Memory B cell (primary cell): ENCODE measurements around the gene IDH1.

Experiments used
- ATAC-seq: fragments of 150-1000 bp; cut with Tn5 transposase; 2 replicates; pipeline ENCODE4 v1.10.0; 2021; ENCODE audit warnings: low read depth, mild to moderate bottlenecking, moderate library complexity
- DNase-seq, 2 donors: peaks; one replicate each; pipeline ENCODE4 v3.0.0; 2022; ENCODE audit warnings: low spot score in 2 of 2
- H3K27ac Mint-ChIP-seq: one replicate; pipeline ENCODE4 v1.8.0; 2022; ENCODE audit warnings: mild to moderate bottlenecking, moderate library complexity, mixed read lengths
- H3K27me3 Mint-ChIP-seq: one replicate; pipeline ENCODE4 v1.8.0; 2022; ENCODE audit warnings: mixed read lengths
- H3K36me3 Mint-ChIP-seq: one replicate; pipeline ENCODE4 v1.8.0; 2022; ENCODE audit warnings: mild to moderate bottlenecking, mixed read lengths
- H3K4me1 Mint-ChIP-seq: one replicate; pipeline ENCODE4 v1.8.0; 2022; ENCODE audit warnings: mixed read lengths
- H3K4me3 Mint-ChIP-seq: one replicate; pipeline ENCODE4 v1.8.0; 2022; ENCODE audit warnings: mild to moderate bottlenecking, moderate library complexity, mixed read lengths
- H3K9me3 Mint-ChIP-seq: one replicate; pipeline ENCODE4 v1.8.0; 2022; ENCODE audit warnings: mixed read lengths

Gene IDH1

GRCh38 chr2:208251098-208251497, 3.8 kb downstream of the IDH1 start:
- H3K4me3 Mint-ChIP-seq = no peak overlapping the region
- H3K27ac Mint-ChIP-seq = peak overlapping the region; percentile 35
- H3K4me1 Mint-ChIP-seq = peaks cover 16% of the 10 kb centered on the region
- H3K36me3 Mint-ChIP-seq = peaks cover 18% of the 10 kb centered on the region
- H3K9me3 Mint-ChIP-seq = no peaks in the 10 kb centered on the region
- no peak for ATAC-seq
- H3K27me3 Mint-ChIP-seq = no peaks in the 10 kb centered on the region
- DNase-seq = no peak

- no peak for ATAC-seq
- DNase-seq = no peak
- Mint-ChIP-seq H3K9me3 (no peaks in the 10 kb centered on the region), H3K27ac (peak overlapping the region; percentile 35), H3K4me1 (peaks cover 14% of the 10 kb centered on the region), H3K36me3 (peaks cover 20% of the 10 kb centered on the region), H3K27me3 (no peaks in the 10 kb centered on the region), H3K4me3 (no peak overlapping the region)
Observed at GRCh38 chr2:208250388-208250787, 4.5 kb downstream of the IDH1 start.

GRCh38 chr2:208249296-208249695, 5.6 kb downstream of the IDH1 start:
- H3K27ac Mint-ChIP-seq = no peak overlapping the region
- no peaks in the 10 kb centered on the region for H3K27me3 Mint-ChIP-seq
- H3K36me3 Mint-ChIP-seq = peaks cover 22% of the 10 kb centered on the region
- no peak for DNase-seq
- no peak for ATAC-seq
- no peak overlapping the region for H3K4me3 Mint-ChIP-seq
- H3K4me1 Mint-ChIP-seq = peaks cover 9% of the 10 kb centered on the region
- H3K9me3 Mint-ChIP-seq = no peaks in the 10 kb centered on the region

GRCh38 chr2:208248601-208249000, 6.3 kb downstream of the IDH1 start:
- no peak overlapping the region for H3K4me3 Mint-ChIP-seq
- no peak for DNase-seq
- H3K36me3 Mint-ChIP-seq = peaks cover 25% of the 10 kb centered on the region
- ATAC-seq = no peak
- no peaks in the 10 kb centered on the region for H3K9me3 Mint-ChIP-seq
- H3K27ac Mint-ChIP-seq = no peak overlapping the region
- no peaks in the 10 kb centered on the region for H3K27me3 Mint-ChIP-seq
- peaks cover 9% of the 10 kb centered on the region for H3K4me1 Mint-ChIP-seq

- DNase-seq (no peak), ATAC-seq (no peak)
- peaks cover 31% of the 10 kb centered on the region for H3K36me3 Mint-ChIP-seq
- H3K9me3 Mint-ChIP-seq = no peaks in the 10 kb centered on the region
- H3K27ac Mint-ChIP-seq = no peak overlapping the region
- H3K4me3 Mint-ChIP-seq = no peak overlapping the region
- H3K4me1 Mint-ChIP-seq = no peaks in the 10 kb centered on the region
- no peaks in the 10 kb centered on the region for H3K27me3 Mint-ChIP-seq
Observed at GRCh38 chr2:208245746-208246145, 9.1 kb downstream of the IDH1 start.

GRCh38 chr2:208244422-208244821, 10.4 kb downstream of the IDH1 start:
- Mint-ChIP-seq H3K4me1 (no peaks in the 10 kb centered on the region), H3K4me3 (no peak overlapping the region), H3K36me3 (peaks cover 36% of the 10 kb centered on the region), H3K9me3 (no peaks in the 10 kb centered on the region), H3K27me3 (no peaks in the 10 kb centered on the region), H3K27ac (no peak overlapping the region)
- DNase-seq (no peak), ATAC-seq (no peak)

GRCh38 chr2:208240619-208241209, 14.2 kb downstream of the IDH1 start:
- ATAC-seq = no peak
- H3K4me1 Mint-ChIP-seq = no peaks in the 10 kb centered on the region
- no peak overlapping the region for H3K27ac Mint-ChIP-seq
- no peak overlapping the region for H3K4me3 Mint-ChIP-seq
- peaks cover 3% of the 10 kb centered on the region for H3K9me3 Mint-ChIP-seq
- peaks cover 43% of the 10 kb centered on the region for H3K36me3 Mint-ChIP-seq
- no peak for DNase-seq
- no peaks in the 10 kb centered on the region for H3K27me3 Mint-ChIP-seq

GRCh38 chr2:208239770-208240493, 14.9 kb downstream of the IDH1 start:
- DNase-seq (no peak), ATAC-seq (no peak)
- no peaks in the 10 kb centered on the region for H3K4me1 Mint-ChIP-seq
- H3K36me3 Mint-ChIP-seq = peaks cover 48% of the 10 kb centered on the region
- peaks cover 7% of the 10 kb centered on the region for H3K9me3 Mint-ChIP-seq
- peak overlapping the region; percentile 8 for H3K27ac Mint-ChIP-seq
- H3K4me3 Mint-ChIP-seq = no peak overlapping the region
- no peaks in the 10 kb centered on the region for H3K27me3 Mint-ChIP-seq

- peaks cover 14% of the 10 kb centered on the region for H3K9me3 Mint-ChIP-seq
- DNase-seq = no peak
- no peak overlapping the region for H3K4me3 Mint-ChIP-seq
- no peaks in the 10 kb centered on the region for H3K27me3 Mint-ChIP-seq
- no peaks in the 10 kb centered on the region for H3K4me1 Mint-ChIP-seq
- no peak overlapping the region for H3K27ac Mint-ChIP-seq
- peaks cover 43% of the 10 kb centered on the region for H3K36me3 Mint-ChIP-seq
- ATAC-seq = no peak
Observed at GRCh38 chr2:208235860-208236259, 19.0 kb downstream of the IDH1 start.

GRCh38 chr2:208234786-208235185, 20.1 kb downstream of the IDH1 start:
- DNase-seq = no peak
- no peaks in the 10 kb centered on the region for H3K4me1 Mint-ChIP-seq

GRCh38 chr2:208228476-208228875, 26.4 kb downstream of the IDH1 start:
- H3K9me3 Mint-ChIP-seq = peaks cover 9% of the 10 kb centered on the region
- no peak overlapping the region for H3K27ac Mint-ChIP-seq
- peaks cover 3% of the 10 kb centered on the region for H3K27me3 Mint-ChIP-seq
- H3K4me3 Mint-ChIP-seq = no peak overlapping the region
- no peak for ATAC-seq
- no peaks in the 10 kb centered on the region for H3K4me1 Mint-ChIP-seq
- DNase-seq = no peak
- H3K36me3 Mint-ChIP-seq = peaks cover 6% of the 10 kb centered on the region

More at GRCh38 chr2:208234786-208235185, 20.1 kb downstream of the IDH1 start:
- no peak overlapping the region for H3K27ac Mint-ChIP-seq
- no peaks in the 10 kb centered on the region for H3K27me3 Mint-ChIP-seq
- peaks cover 38% of the 10 kb centered on the region for H3K36me3 Mint-ChIP-seq
- no peak overlapping the region for H3K4me3 Mint-ChIP-seq
- ATAC-seq = no peak
- H3K9me3 Mint-ChIP-seq = peaks cover 16% of the 10 kb centered on the region

GRCh38 chr2:208227581-208228232, 27.2 kb downstream of the IDH1 start:
- no peak overlapping the region for H3K27ac Mint-ChIP-seq
- H3K4me1 Mint-ChIP-seq = no peaks in the 10 kb centered on the region
- DNase-seq (no peak), ATAC-seq (no peak)
- peaks cover 9% of the 10 kb centered on the region for H3K9me3 Mint-ChIP-seq
- no peak overlapping the region for H3K4me3 Mint-ChIP-seq
- H3K36me3 Mint-ChIP-seq = peaks cover 6% of the 10 kb centered on the region
- H3K27me3 Mint-ChIP-seq = peaks cover 3% of the 10 kb centered on the region

GRCh38 chr2:208224802-208225201, 30.1 kb downstream of the IDH1 start:
- ATAC-seq (no peak), DNase-seq (no peak)
- Mint-ChIP-seq H3K4me3 (no peak overlapping the region), H3K36me3 (peaks cover 8% of the 10 kb centered on the region), H3K27ac (no peak overlapping the region), H3K9me3 (peaks cover 9% of the 10 kb centered on the region), H3K27me3 (peaks cover 10% of the 10 kb centered on the region), H3K4me1 (no peaks in the 10 kb centered on the region)

- ATAC-seq = no peak
- Mint-ChIP-seq H3K27me3 (peaks cover 10% of the 10 kb centered on the region), H3K4me3 (no peak overlapping the region), H3K36me3 (peaks cover 7% of the 10 kb centered on the region), H3K27ac (no peak overlapping the region), H3K9me3 (peaks cover 11% of the 10 kb centered on the region), H3K4me1 (no peaks in the 10 kb centered on the region)
- DNase-seq = no peak
Observed at GRCh38 chr2:208222351-208222750, 32.5 kb downstream of the IDH1 start.
